Skin epidermis (tissue), 12 donors: ENCODE results near the gene SCO2.
A peak's percentile ranks its signal among the peaks of the same experiment; 100 is the strongest.

ENCODE experiments used
- H3K27ac ChIP-seq, 21 experiments: fragments of 200-600 bp; sonication (generic) in 11 of 21; one replicate each; pipeline ENCODE4 v1.5.0; 2020; ENCODE audit warnings: mild to moderate bottlenecking in 3 of 21, inconsistent platforms in 2 of 21, moderate library complexity in 2 of 21
- H3K4me3 ChIP-seq, 7 experiments: fragments of 200-600 bp; sonication (generic) in 2 of 7; one replicate each; pipeline ENCODE4 v1.5.0; 2020; ENCODE audit warnings: inconsistent platforms in 2 of 7, mild to moderate bottlenecking in 2 of 7, moderate library complexity in 1 of 7

The SCO2 gene

DNA sequence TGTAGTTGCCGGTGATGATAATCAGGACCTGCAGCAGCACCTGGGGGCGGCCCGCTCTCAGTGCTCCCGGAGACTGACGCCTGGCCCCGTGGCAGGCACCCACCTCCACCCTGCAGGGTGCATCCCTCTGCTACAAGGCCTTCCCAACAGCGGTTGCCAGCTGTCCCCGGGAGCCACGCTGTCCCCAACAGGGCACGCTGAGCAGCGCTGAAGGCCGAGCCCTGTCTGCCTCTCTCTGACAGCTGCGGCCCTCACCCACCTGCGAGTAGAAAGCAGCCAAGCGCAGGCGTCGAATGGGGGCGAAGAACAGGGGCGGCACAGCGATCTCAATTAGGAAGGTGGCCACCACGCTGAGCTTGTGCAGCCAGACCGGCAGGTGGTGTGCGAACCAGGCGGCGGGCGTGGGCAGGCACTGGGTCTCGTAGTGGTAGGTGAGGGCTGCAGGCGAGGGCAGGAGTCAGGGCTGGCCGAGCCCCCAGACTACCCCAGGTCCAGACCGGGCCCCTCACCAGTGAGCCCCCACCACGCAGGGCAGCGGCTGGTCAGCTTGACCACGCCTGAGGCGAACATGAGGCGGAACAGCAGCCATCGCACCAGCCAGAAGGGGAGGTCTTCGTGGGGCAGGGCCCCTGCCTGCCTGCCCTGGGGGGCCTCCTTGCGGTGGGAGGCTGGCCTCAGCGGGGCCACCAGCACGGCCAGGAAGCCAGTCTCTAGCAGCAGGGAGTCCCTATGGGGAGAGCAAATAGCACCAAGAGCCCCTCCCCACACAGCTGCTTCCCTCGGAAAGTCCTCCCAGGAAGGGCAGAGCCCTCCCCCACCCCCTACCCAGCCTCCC is 19.4 kb downstream of the SCO2 start:
- H3K27ac ChIP-seq = peak overlapping the region in 13 of 21 experiments; percentile 38 to 95 (median 90)
- H3K4me3 ChIP-seq = peak overlapping the region in 6 of 7 experiments; percentile 77 to 98 (median 87)

DNA sequence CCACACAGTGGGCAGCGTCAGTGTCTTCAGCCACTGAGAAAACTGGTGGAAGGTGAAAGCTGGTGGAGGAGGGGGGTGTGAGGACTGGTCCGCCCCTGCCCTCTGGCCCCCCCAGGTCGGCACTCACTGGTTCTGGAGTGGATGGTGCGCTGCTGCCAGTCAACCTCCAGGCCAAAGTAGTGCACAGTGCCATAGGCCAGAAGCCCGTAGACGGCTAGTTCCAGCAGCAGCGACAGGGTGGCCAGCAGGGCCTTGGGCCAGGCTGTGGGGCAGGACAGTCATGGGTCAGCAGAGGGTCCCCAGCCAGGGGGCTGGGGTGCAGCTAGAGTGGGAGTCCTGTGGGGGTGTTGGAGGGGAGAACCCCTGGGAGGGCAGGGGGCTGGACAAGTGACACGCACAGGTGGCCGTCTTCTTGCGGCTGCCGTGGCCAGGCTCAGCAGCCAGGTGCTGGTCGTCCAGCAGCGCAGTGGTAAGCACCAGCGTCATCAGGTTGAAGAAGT is 20.1 kb downstream of the SCO2 start:
- Histone ChIP-seq H3K27ac (peak overlapping the region in 1 of 21 experiments; percentile 34), H3K4me3 (no peak overlapping the region)

DNA sequence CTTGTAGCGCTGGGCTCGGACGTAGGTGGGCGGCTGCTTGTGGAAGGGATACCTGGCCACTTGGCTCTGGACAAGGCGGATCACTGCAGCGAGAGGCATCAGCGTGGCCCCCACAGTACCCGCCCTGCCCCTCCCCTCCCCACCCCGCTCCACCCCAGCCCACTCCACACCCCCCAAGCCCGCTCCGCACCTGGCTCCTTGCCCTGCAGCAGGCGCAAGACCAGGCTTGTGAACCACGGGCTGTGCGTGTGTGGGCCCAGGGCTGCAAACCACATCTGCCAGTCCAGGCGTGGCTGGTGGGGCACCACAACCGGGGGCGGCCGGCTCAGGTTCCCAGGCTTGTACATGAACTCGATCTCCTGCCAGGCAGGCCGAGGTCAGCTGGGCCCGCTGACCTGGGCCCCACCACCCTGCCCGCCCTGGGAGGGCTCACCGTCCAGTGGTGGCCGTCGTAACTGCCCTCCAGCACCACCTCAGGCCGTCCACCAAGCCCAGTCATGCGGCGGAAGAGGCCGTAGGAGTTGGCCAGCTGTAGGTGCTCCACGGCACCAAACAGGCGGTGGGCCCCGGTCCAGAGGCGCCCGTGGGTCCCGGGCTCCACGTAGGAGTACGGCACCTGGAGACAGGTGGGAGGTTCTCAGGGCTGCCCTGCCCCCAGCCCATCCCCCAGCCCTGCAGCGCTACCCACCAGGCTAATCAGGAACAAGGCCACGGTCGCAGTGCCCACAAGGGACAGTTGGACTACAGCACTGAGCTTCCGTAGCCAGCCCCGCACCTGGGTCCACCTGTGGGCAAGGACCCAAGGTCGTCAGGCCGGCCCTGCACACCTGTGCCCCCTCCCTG is 20.8 kb downstream of the SCO2 start:
- Histone ChIP-seq H3K27ac (peak overlapping the region in 2 of 21 experiments; percentile 34 to 39), H3K4me3 (no peak overlapping the region)

DNA sequence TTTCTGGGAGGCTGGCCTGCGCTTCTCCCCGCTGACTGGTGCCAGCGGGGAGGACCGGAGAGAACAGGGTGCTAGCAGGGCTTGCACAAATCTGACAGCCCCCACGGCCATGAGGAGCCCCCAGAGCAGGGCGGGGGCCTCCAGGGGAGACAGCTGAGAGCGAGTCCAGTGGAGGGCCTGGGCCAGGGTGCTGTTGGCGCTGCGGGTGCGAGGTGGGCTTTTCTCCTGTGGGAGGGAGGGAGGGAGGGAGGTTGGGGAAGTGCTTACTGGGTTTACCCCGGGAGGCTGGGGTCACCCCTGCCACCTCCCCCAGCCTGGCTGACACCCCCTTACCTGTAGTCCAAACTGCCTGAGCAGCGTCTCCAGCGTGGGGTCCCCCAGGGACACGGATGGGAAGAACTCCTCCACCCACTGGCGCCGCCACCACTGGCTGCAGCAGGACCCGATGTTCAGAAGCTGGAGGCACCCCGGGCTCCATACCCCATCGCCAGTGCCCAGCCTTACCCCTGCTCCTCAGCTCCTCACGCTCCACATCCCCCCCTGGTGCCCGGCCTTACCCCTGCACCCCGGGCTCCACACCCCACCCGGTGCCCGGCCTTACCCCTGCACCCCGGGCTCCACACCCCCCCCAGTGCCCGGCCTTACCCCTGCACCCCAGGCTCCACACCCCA is 21.8 kb downstream of the SCO2 start:
- no peak overlapping the region for H3K27ac ChIP-seq

DNA sequence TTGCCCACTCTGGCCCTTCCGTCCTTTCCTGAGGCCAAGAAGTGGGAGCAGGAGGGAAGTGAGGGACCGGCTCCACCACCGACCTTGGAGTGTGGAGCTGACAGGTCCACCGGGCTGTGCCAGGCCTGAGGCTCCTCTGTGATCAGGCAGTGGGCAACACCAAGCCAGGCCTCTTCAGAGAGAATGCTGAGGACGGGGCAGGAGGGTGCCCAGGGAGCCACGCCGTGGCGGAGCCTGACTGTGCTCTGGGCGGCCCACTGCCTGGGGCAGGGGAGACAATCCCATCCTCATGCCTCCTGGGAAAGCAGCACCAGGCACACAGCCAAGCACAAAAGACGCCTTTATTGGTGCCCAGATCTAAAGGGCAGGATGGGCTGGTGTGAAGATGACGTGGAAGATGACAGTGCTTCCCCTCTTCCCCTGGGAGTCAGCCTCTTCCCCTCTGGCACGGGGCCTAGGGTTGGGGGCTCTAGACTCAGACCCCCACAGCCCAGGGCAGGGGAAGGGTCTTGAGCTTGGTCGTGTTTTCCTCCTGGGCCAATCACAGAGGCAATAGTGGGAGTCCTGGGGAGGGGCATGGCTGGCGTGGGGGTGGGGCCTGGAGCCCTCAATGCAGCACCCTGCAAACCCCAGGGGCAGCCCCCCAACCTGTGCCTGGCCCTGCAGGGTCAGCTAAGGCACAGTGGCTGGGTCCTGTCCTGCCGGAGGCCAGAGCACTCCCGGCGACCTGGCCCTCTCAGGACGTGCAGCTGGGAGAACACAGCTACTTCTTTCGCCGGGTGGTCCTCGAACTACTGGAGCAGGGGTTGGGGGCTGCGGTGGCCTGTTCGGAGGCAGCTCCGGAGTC is 22.5 kb downstream of the SCO2 start:
- H3K27ac ChIP-seq = no peak overlapping the region
- no peak overlapping the region for H3K4me3 ChIP-seq

More for the DNA sequence above, 21.8 kb downstream of the SCO2 start:
- no peak overlapping the region for H3K4me3 ChIP-seq

DNA sequence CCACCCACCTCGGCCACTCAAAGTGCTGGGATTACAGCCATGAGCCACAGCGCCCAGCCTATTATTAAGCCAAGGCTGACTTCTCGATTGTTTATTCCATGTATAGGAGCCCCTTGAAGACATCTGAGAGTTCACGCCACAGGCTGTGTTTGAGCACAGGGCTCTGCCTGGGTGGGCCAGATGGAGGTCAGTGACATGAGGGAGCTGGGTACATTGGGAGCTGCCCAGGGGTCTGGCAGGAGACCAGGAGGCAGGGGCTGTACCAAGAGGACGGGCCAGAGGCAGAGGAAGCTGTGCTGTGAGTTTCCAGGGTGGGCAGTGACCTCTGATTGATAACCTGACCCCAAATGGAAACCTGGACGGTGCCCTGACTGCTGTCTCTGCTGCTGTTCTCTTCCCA is 23.3 kb downstream of the SCO2 start:
- Histone ChIP-seq H3K4me3 (no peak overlapping the region), H3K27ac (no peak overlapping the region)

DNA sequence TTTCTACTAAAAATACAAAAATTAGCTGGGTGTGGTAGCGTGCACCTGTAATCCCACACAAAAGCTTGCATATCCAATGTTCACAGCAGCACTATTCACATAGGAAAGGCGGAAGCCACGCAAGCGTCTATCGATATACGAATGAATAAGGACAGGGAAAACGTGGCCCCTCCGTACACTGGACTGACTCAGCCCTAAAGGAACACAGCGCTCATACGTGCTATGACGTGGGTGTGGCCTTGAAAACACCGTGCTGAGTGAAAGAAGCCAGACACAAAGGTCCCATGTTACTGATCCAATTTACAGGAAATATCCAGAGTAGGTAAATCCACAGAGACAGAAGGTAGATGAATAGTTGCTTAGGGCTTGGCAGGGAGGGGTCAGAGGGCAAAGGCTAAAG is 24.9 kb downstream of the SCO2 start:
- Histone ChIP-seq H3K4me3 (no peak overlapping the region), H3K27ac (no peak overlapping the region)

DNA sequence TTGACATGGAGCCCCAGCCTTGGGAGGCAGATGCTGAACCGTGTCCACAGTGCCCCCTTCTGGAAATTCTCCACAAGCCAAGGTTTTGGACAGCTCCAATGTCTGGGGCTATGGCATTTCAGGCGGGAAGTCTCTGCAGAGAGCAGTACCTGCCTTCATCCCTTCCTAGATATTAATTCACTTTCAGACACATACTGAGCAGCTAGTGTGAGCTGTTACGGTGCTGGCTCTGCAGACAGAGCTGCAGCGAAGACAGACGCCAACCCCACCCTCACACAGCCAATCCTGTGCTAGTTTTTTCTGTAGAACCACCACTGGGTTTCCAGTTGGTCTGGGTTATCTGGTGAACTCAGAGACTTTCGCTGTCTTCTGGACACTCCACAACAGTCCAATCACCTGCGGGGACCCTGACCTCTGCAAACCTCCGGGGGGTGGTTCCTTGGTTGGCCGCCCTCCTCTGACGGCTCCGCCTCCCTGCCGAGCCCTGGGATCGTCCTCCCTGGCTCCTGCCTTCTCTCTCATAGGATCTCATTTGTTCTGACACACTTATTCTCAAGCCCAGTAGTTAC is 27.0 kb downstream of the SCO2 start:
- no peak overlapping the region for H3K4me3 ChIP-seq
- H3K27ac ChIP-seq = no peak overlapping the region

DNA sequence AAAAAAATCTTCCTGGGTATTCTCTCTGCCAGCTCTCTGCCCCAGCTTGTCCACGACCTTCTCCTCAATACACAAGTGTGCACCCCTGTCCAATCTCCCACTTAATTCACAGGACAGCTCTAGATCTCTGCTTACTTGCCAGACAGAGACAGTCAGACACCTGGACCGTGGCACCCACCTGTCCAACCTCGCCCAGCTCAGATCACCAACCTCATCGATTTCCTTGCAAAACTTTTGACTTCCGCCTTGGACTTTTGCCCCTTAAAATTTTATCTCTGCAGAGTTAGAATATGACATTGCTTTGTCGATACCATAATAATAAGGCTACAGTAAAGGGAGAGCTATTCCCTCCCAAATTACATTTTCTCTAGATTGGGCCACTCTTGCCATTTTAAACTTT is 28.3 kb downstream of the SCO2 start:
- Histone ChIP-seq H3K27ac (no peak overlapping the region), H3K4me3 (no peak overlapping the region)

DNA sequence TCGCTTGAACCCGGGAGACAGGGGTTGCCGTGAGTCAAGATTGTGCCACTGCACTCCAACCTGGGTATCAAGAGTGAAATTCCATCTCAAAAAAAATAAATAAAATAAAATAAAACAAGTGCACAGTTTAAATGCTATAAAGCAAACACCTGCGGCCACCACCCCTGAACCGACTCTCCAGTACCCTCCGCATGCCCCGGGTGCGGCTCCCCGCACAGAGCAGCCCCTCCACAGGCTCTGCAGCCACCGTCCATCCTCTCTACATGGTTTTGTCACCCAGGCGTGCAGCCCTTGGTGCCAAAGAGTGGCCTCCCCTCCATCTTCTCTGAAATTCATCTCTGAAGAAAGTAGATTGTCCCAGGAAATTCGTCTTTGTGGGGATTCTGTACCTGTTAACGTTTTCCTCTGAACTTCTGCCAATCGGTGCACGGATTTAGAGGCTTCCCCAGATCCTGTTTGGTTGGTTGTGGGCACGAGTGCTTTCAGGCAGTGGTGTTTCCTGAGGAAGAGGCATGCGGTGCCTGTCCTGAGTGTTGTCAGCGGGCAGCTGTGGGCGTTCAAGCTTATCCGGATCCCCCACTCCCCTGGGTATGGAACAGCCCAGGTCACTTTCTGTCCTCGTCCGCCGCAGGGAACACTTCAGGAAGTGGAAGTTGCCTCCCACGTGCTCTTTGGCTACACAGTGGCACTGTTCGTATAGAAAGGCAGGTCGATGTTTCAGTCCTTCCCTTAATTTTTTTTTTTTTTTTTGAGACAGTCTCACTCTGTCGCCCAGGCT is 34.7 kb downstream of the SCO2 start:
- H3K4me3 ChIP-seq = no peak overlapping the region
- H3K27ac ChIP-seq = no peak overlapping the region

DNA sequence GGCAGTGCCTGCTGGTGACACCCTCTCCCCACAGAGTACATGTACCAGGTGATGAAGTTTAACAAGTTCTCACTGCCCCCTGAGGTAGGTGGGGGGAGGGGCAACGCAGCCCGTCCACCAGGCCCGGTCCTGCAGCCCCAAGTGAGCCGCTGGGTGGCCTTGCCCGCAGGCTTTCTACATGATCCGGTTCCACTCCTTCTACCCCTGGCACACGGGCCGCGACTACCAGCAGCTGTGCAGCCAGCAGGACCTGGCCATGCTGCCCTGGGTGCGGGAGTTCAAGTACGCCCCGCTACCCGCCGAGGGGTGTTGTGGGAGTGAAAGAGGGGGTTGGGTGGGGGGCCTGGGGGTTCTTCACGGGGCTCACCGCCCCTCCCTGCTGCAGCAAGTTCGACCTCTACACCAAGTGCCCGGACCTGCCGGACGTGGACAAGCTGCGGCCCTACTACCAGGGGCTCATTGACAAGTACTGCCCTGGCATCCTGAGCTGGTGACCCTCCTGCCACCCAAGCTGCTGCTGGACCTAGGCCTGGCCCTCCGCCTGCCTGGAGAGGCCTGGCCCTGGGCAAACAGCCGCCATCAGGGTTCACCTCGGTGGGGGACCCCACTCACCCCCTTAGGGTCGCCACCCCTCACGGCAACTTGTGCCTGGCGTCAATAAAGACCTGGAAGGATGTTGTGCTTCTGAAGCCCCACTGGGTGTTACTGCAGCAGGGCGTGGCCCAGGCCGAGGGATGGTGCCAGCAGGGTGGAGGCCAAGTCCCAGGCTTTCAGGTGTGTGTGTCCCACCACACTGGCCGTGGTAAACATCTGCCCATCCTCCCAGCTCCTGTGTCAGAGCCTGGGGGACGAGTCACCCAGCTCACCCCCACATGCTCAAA is 35.8 kb downstream of the SCO2 start:
- H3K4me3 ChIP-seq = no peak overlapping the region
- H3K27ac ChIP-seq = no peak overlapping the region

DNA sequence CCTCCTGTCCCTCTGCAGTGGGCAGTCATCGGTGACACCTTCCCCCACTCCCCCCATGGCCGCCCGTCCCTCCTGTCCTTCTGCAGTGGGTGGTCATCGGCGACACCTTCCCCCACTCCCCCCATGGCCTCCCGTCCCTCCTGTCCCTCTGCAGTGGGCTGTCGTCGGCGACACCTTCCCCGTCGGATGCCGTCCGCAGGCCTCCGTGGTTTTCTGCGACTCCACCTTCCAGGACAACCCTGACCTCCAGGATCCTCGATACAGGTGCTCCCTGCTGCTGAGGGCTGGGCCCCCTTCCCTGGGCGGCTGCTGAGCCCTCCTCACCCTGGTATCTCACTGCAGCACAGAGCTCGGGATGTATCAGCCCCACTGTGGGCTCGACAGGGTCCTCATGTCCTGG is 36.5 kb downstream of the SCO2 start:
- Histone ChIP-seq H3K27ac (no peak overlapping the region), H3K4me3 (no peak overlapping the region)

DNA sequence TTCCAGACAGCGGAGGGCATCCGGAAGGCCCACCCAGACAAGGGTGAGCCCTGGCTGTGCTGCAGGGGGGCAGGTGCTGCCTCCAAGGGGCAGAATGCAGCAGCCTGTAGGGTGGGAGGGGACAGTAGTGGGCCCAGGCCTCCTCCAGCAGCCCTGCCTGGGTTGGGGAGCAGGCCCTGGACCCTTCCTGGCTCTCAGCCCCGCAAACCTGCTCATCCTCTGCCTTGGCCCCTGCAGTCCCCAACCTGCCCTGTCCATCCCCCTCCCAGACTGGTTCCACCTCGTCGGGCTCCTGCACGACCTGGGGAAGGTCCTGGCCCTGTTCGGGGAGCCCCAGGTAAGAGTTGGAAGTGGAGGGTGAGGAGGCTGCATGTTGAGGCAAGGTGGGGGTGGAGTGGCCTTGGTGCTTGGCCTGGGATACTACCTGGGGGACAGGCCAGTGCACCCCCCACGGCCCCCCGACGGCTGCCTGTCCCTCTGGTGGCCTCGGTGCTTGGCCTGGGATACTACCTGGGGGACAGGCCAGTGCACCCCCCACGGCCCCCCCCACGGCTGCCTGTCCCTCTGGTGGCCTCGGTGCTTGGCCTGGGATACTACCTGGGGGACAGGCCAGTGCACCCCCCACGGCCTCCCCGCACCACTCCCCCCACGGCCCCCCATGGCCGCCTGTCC is 37.3 kb downstream of the SCO2 start:
- Histone ChIP-seq H3K27ac (no peak overlapping the region), H3K4me3 (no peak overlapping the region)

DNA sequence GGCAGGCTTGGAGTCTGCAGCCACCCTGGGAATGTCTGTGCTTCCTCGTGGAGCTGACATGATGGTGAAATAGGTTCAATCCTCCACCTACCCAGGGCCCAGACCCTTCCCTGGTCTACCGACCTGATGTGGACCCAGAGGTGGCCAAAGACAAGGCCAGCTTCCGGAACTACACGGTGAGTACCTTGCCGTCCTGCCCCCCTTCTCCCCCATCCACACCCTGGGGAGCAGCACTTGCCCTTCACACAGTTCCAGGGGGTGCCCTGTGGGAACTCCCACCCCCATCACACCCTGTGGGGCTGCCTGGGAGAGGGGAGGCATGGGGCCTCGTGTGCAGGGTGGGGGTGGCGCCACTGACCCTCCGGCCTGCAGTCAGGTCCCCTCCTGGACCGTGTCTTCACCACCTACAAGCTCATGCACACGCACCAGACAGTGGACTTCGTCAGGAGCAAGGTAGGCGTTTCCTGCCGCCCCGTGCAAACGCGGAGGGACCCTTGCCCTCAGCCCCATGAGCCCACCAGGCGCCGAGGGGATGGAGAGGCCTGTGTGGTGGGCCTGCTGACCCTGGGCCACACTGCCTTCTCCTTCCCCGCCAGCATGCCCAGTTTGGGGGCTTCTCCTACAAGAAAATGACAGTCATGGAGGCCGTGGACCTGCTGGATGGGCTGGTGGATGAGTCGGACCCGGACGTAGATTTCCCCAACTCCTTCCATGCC is 38.0 kb downstream of the SCO2 start:
- no peak overlapping the region for H3K4me3 ChIP-seq
- no peak overlapping the region for H3K27ac ChIP-seq

DNA sequence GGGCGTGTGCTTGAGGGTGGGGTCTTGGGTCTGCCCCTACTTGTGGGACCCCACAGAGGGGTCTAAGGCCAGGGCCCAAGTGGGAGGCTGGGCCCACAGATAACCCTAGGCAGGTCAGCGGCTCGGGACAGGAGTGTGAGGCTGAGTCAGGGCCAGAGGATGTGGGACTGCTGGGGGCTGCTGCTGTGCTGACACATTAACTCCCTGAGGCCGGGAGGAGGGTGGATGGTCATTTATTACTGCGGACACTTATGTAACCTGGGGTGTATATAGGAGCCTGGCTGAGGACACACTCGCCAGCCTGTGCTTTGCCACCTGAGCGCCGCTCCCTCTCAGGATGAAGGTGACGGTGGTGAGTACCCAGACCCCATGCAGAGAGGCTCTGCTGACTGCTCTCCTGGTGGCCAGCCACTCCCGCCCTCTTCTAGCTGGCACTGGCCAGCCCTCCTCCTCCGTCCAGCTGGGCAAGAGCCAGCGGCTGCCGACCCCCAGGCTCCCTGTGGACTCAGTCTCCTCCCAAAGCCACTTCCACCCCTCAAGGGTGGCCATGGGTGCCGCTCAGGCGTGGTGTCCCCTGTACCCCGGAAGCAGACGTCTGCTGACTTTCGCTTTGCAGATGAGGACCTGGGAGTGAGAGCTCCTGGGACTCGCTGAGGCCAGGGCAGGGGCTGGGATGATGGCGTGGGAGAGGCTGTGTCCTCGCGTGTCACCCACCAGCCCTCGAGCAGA is 38.7 kb downstream of the SCO2 start, which contains the start of gene MIOX:
Gene MIOX, plus strand, starts transcription at position 299 of the 729 bp plus-strand sequence. Its CDS starts 39 bp downstream, at position 338.
- no peak within 1 kb of the TSS for H3K27ac ChIP-seq
- no peak within 1 kb of the TSS for H3K4me3 ChIP-seq
